Measurements from ENCODE around the gene NFX1. TPM values are rescaled to one million over a fixed set of nuclear protein-coding genes. Genes with fewer than 3 reads are reported as not detected.

NFX1 gene
- total and polyA plus RNA-seq, 9 of the 15 experiments (the other 6 are each of a cell fraction or from before 2014, with no cell fraction given) = 8.8 to 38.9 (median 26.8) TPM

DNA sequence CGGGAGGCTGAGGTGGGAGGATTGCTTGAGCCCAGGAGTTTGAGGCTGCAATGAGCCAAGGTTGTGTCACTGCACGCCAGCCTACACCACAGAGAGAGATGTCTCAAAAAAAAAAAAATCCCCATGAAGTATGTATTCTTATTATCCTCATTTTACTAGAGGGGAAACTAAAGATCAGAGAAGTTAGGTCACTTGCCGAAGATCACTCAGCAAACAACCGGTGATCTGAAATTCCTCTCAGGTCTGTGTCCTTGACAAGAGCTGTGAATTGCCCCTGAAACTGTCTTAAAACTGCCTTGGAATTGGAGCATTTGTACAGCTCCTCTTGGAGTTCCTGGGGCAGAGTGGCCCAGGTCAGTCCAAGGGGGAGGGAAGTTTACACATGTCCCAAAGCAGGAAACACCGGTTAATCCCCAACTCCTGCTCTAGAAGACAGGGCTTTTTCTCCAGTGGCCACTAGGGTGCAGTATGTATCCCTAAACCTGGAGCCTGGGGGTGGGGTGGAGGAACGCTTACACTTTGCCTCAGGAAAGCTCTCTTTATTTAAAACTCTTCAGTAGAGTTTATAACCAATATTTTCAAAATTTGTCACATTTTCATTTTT lies 84.4 kb downstream of the NFX1 start:
- H3K79me2 ChIP-seq (ENCODE audit: control insufficient read depth, insufficient read depth, low read length) = no peaks in the 10 kb centered on the region
- no peaks in the 10 kb centered on the region for H4K20me1 ChIP-seq (replicated peaks; ENCODE audit: control insufficient read depth, insufficient read depth, low read length)
- in situ Hi-C loops (cut with MboI) (no loop called here), intact Hi-C loops (cut with micrococcal nuclease) (loop anchor here (2.0 kb wide), 1 partner anchor 72 kb away; the partner anchor contains the start of gene AQP3)
- H3K36me3 ChIP-seq (ENCODE audit: control insufficient read depth, insufficient read depth, low read length) = peaks cover 20% of the 10 kb centered on the region; the same call in 2 of the 3 replicates
- H3K9me3 ChIP-seq (replicated peaks; ENCODE audit: control insufficient read depth, insufficient read depth, low read depth, low read length) = no peaks in the 10 kb centered on the region
- BruUV-seq (replicated peaks) = no TSS peak
- no peaks in the 10 kb centered on the region for H3K27me3 ChIP-seq (ENCODE audit: control insufficient read depth in 2 of 2, insufficient read depth in 2 of 2, low read length in 2 of 2)
- CTCF ChIA-PET (ENCODE audit: low intra/inter-chr PET ratio) = interaction anchor here (0.5 to 1.4 kb wide), 2 partner anchors 10 to 347 kb away, joined by 3 to 7 read pairs; no protein-coding TSS in a partner anchor
- H2AFZ ChIP-seq (ENCODE audit: low read depth, low read length) = peak overlapping the region; percentile 65; the same call in 1 of the 2 replicates
- no peak overlapping the region; the same call in 1 of the 2 replicates for H3K4me2 ChIP-seq (ENCODE audit: insufficient read depth, low read length)
- H3K9me1 ChIP-seq (ENCODE audit: control insufficient read depth, insufficient read depth, low read length) = no peaks in the 10 kb centered on the region
- FAIRE-seq (peak; percentile 82), ATAC-seq (peak; percentile 84), DNase-seq (ENCODE audit: extremely low read depth in 1 of 4, low spot score in 3 of 4) (peak; percentile 73 to 80 (median 78))
- 74% methylated on average over 5 of the region's 6 CpGs for WGBS (ENCODE audit: insufficient coverage, low coverage, missing lambda C conversion rate)
- H3K4me3 ChIP-seq = no peak overlapping the region
- peak overlapping the region; percentile 61; the same call in 2 of the 3 replicates for H3K27ac ChIP-seq (ENCODE audit: extremely low read depth, low read depth, low read length)
- H3K4me1 ChIP-seq (replicated peaks in 1 of 2; ENCODE audit: control insufficient read depth in 2 of 2, insufficient read depth in 2 of 2, low read length in 2 of 2) = peaks cover 23 to 27% of the 10 kb centered on the region in 2 experiments
- POLR2A ChIA-PET = interaction anchor here (0.6 to 1.4 kb wide), 7 partner anchors 10 to 264 kb away, joined by 3 to 4 read pairs (median 3); no protein-coding TSS in a partner anchor
- H3K9ac ChIP-seq (ENCODE audit: insufficient read depth in 1 of 2, low read depth in 2 of 2, low read length in 2 of 2) = peak overlapping the region in 1 of 2 experiments; percentile 17; a peak in 1 of 4 replicates
- TF ChIP-seq KLF1 (tag; IDR thresholded peaks at IDR 0.05) = no peak
- TF ChIP-seq SMARCB1 (IDR thresholded peaks at IDR 0.05; ENCODE audit: insufficient read length, low read depth) = no peak
- TF ChIP-seq POLR2A (conservative IDR thresholded peaks at IDR 0.05) = no peak
- no peak for TF ChIP-seq SIX5 (IDR thresholded peaks at IDR 0.05; ENCODE audit: borderline replicate concordance in 1 of 2, insufficient read depth in 1 of 2, low read depth in 1 of 2, low read length in 2 of 2)
- no peak for TF ChIP-seq THAP12 (CRISPR knock-in tag; IDR thresholded peaks at IDR 0.05)
- no peak for TF ChIP-seq SMAD4 (CRISPR knock-in tag; conservative IDR thresholded peaks at IDR 0.05)
- no peak for TF ChIP-seq CXXC5 (CRISPR knock-in tag; IDR thresholded peaks at IDR 0.05)
- TF ChIP-seq NFRKB (IDR thresholded peaks at IDR 0.05; ENCODE audit: low read depth) = no peak
- TF ChIP-seq GATA2 (CRISPR knock-in tag; IDR thresholded peaks at IDR 0.05) = no peak
- TF ChIP-seq SNAPC5 (CRISPR knock-in tag; IDR thresholded peaks at IDR 0.05) = no peak
- no peak for TF ChIP-seq HNRNPK (IDR thresholded peaks at IDR 0.05; ENCODE audit: low read depth, low read length, poor library complexity, severe bottlenecking)
- no peak for TF ChIP-seq ZBTB33 (CRISPR knock-in tag; IDR thresholded peaks at IDR 0.05)
- no peak for TF ChIP-seq ARHGAP35 (IDR thresholded peaks at IDR 0.05; ENCODE audit: partially characterized antibody)

All from K562 (cell line).